A549 (cell line): ENCODE measurements around the gene SLC10A7. TPM values are rescaled to one million over a fixed set of nuclear protein-coding genes. Genes with fewer than 3 reads are reported as not detected.

ENCODE experiments used
- ATAC-seq, 2 experiments: fragments of 200-7000 bp in 1 of 2; fragments of >200 bp in 1 of 2; cut with Nextera tagmentation in 1 of 2; cut with Tn5 transposase in 1 of 2; 3 replicates each; pipeline versions ENCODE4 v1.8.0 to v1.9.1; 2018 to 2020; ENCODE audit warnings: mild to moderate bottlenecking in 1 of 2, moderate library complexity in 1 of 2
- CTCF ChIA-PET: fragments of 300-600 bp; sonication (Branson Sonifier 250); formaldehyde crosslinking; extraction: SDS; loops from one replicate; lab custom pipeline; 2021; ENCODE audit warnings: antibody characterized with exemption, inconsistent platforms; lab: Yijun Ruan, JAX
- POLR2A ChIA-PET: fragments of 350-600 bp; formaldehyde crosslinking; extraction: SDS; loops from one replicate; lab custom pipeline; 2021; ENCODE audit warnings: antibody characterized with exemption, inconsistent platforms; lab: Yijun Ruan, JAX
- DNase-seq, 2 experiments: peaks; one replicate each; pipeline versions ENCODE4 v3.0.0 to v3.0.0-alpha.2; 2011 to 2016; ENCODE audit warnings: low read depth in 1 of 2, low spot score in 1 of 2
- FAIRE-seq: peaks from 2 replicates; lab custom pipeline; 2011; peaks lifted over from hg19 to GRCh38; lab: Jason Lieb, UNC
- H3K27ac ChIP-seq, 2 experiments: fragments of >200 bp; sonication (Bioruptor Twin); formaldehyde crosslinking; 3 replicates each; pipeline ENCODE4 v1.5.1; 2016 to 2017
- H3K4me1 ChIP-seq: fragments of >200 bp; sonication (Bioruptor Twin); formaldehyde crosslinking; 3 replicates; pipeline ENCODE4 v1.6.1; 2016
- H3K4me2 ChIP-seq: fragments of >200 bp; sonication (Bioruptor Twin); formaldehyde crosslinking; 3 replicates; pipeline ENCODE4 v1.6.1; 2016
- H3K4me3 ChIP-seq: fragments of >200 bp; sonication (Bioruptor Twin); formaldehyde crosslinking; 3 replicates; pipeline ENCODE4 v1.5.1; 2016
- H3K9me3 ChIP-seq: fragments of >200 bp; sonication (Bioruptor Twin); formaldehyde crosslinking; 3 replicates; pipeline ENCODE4 v1.6.1; 2016
- ATOH8 ChIP-seq: fragments of 250-450 bp; sonication (Bioruptor Pico); IDR thresholded peaks from 2 replicates; pipeline ENCODE4 v1.5.0; 2020; ENCODE audit warnings: low read depth, mild to moderate bottlenecking, moderate library complexity
- BHLHE40 ChIP-seq: IDR thresholded peaks from 2 replicates; pipeline ENCODE4 v1.6.1; 2012; ENCODE audit warnings: low read depth, low read length, inconsistent platforms
- CBX2 ChIP-seq: fragments of 200-600 bp; sonication (generic); IDR thresholded peaks from 2 replicates; pipeline ENCODE4 v1.6.1; 2016; ENCODE audit warnings: low read depth, mild to moderate bottlenecking, borderline replicate concordance
- CBX8 ChIP-seq: fragments of 200-600 bp; sonication (generic); IDR thresholded peaks from 2 replicates; pipeline ENCODE4 v1.6.1; 2016
- CHD4 ChIP-seq: fragments of 200-600 bp; sonication (generic); IDR thresholded peaks from 2 replicates; pipeline ENCODE4 v1.6.1; 2016; ENCODE audit warnings: antibody characterized with exemption, mild to moderate bottlenecking, borderline replicate concordance
- ELK1 ChIP-seq: fragments of 150-350 bp; IDR thresholded peaks from 2 replicates; pipeline ENCODE4 v1.6.1; 2014; ENCODE audit warnings: low read depth, mild to moderate bottlenecking, low read length
- FOSB ChIP-seq: fragments of 250-450 bp; sonication (Bioruptor Pico); IDR thresholded peaks from 2 replicates; pipeline ENCODE4 v1.5.0; 2020; ENCODE audit warnings: mild to moderate bottlenecking, moderate library complexity
- FOSL2 ChIP-seq, 2 experiments: fragments of 450-650 bp in 1 of 2; fragments of >200 bp in 1 of 2; sonication (Bioruptor Twin) in 1 of 2; formaldehyde crosslinking; IDR thresholded peaks; 2 replicates each; pipeline versions ENCODE4 v1.5.0 to v1.6.1; 2016 to 2020; ENCODE audit warnings: mild to moderate bottlenecking in 1 of 2, moderate library complexity in 1 of 2
- FOXS1 ChIP-seq: fragments of 250-450 bp; sonication (Bioruptor Pico); IDR thresholded peaks from 2 replicates; pipeline ENCODE4 v1.5.0; 2020; ENCODE audit warnings: mild to moderate bottlenecking, moderate library complexity
- GATA3 ChIP-seq: IDR thresholded peaks from 2 replicates; pipeline ENCODE4 v1.6.1; 2012; ENCODE audit warnings: borderline replicate concordance
- HDAC2 ChIP-seq: fragments of 200-600 bp; sonication (generic); IDR thresholded peaks from 2 replicates; pipeline ENCODE4 v1.6.1; 2016
- HES2 ChIP-seq: fragments of >200 bp; sonication (Bioruptor Twin); formaldehyde crosslinking; IDR thresholded peaks from 2 replicates; pipeline ENCODE4 v1.6.1; 2016
- HEYL ChIP-seq: fragments of 250-450 bp; sonication (Bioruptor Pico); IDR thresholded peaks from 2 replicates; pipeline ENCODE4 v1.8.0; 2021; ENCODE audit warnings: mild to moderate bottlenecking, moderate library complexity
- JUN ChIP-seq, 2 experiments: fragments of >200 bp; sonication (Bioruptor Twin); formaldehyde crosslinking; IDR thresholded peaks; 2 replicates in 1 of 2; 3 replicates in 1 of 2; pipeline ENCODE4 v1.6.1; 2016 to 2017
- JUNB ChIP-seq: fragments of >200 bp; sonication (Bioruptor Twin); formaldehyde crosslinking; IDR thresholded peaks from 2 replicates; pipeline ENCODE4 v1.6.1; 2016
- KDM5A ChIP-seq: fragments of 200-600 bp; sonication (generic); IDR thresholded peaks from 2 replicates; pipeline ENCODE4 v1.6.1; 2016; ENCODE audit warnings: antibody characterized with exemption, mild to moderate bottlenecking
- MAFK ChIP-seq: fragments of 450-650 bp; IDR thresholded peaks from 2 replicates; pipeline ENCODE4 v1.6.1; 2014; ENCODE audit not compliant: partially characterized antibody
- MYC ChIP-seq: IDR thresholded peaks from 2 replicates; pipeline ENCODE4 v1.6.1; 2012; ENCODE audit warnings: mild to moderate bottlenecking, inconsistent platforms, low read length, improper control_type of control experiment, borderline replicate concordance
- PBX3 ChIP-seq: IDR thresholded peaks from 2 replicates; pipeline ENCODE4 v1.6.1; 2012
- RCOR1 ChIP-seq: fragments of 150-350 bp; IDR thresholded peaks from 2 replicates; pipeline ENCODE4 v1.6.1; 2014; ENCODE audit warnings: antibody characterized with exemption, low read length, low read depth
- RFX5 ChIP-seq: fragments of 450-650 bp; IDR thresholded peaks from 2 replicates; pipeline ENCODE4 v1.7.1; 2014; ENCODE audit warnings: antibody characterized with exemption, mild to moderate bottlenecking, moderate library complexity
- SMC3 ChIP-seq: fragments of >200 bp; sonication (Bioruptor Twin); formaldehyde crosslinking; IDR thresholded peaks from 3 replicates; pipeline ENCODE4 v1.6.1; 2018; ENCODE audit warnings: inconsistent platforms
- TFCP2L1 ChIP-seq: fragments of 250-450 bp; sonication (Bioruptor Pico); IDR thresholded peaks from 2 replicates; pipeline ENCODE4 v1.5.0; 2021; ENCODE audit warnings: mild to moderate bottlenecking
- TP53 ChIP-seq: fragments of 250-450 bp; sonication (Bioruptor Pico); IDR thresholded peaks from 2 replicates; pipeline ENCODE4 v1.5.0; 2021; ENCODE audit warnings: mild to moderate bottlenecking, moderate library complexity
- USF2 ChIP-seq: fragments of 450-650 bp; IDR thresholded peaks from 2 replicates; pipeline ENCODE4 v1.6.1; 2014; ENCODE audit warnings: antibody characterized with exemption
- ZFP36 ChIP-seq: fragments of 450-650 bp; IDR thresholded peaks from 2 replicates; pipeline ENCODE4 v1.6.1; 2014; ENCODE audit warnings: borderline replicate concordance; ENCODE audit not compliant: partially characterized antibody
- ZNF302 ChIP-seq: fragments of 250-450 bp; sonication (Bioruptor Pico); IDR thresholded peaks from 2 replicates; pipeline ENCODE4 v1.9.0; 2021; ENCODE audit warnings: inconsistent platforms, mild to moderate bottlenecking, moderate library complexity
- ZSCAN20 ChIP-seq: fragments of 250-450 bp; sonication (Bioruptor Pico); IDR thresholded peaks from 2 replicates; pipeline ENCODE4 v1.8.0; 2022; ENCODE audit warnings: mild to moderate bottlenecking, moderate library complexity
- WGBS: methylation state at CpG from one replicate; pipeline ENCODE4 v1.1.6; 2017; ENCODE audit errors: missing lambda C conversion rate; 5-methylcytosine and 5-hydroxymethylcytosine counted together
- polyA plus RNA-seq, 4 experiments: library from polyadenylated mRNA; depleted of rRNA in 3 of 4; stranded (reverse); fragments of >200 nt; fragmentation: RNase III in 1 of 4; extraction: RNeasy Plus Mini Kit Qiagen cat#74134 plus additional on column Dnase treatment in 1 of 4; gene quantifications; 2 replicates in 3 of 4; 3 replicates in 1 of 4; pipeline ENCODE4 v1.2.3, GENCODE V29; 2011 to 2017

Gene SLC10A7
- polyA plus RNA-seq, 2 of the 4 experiments (the other 2 are of a cell fraction): 1.3 to 6.5 TPM

- H3K4me1 ChIP-seq: no peaks in the 10 kb centered on the region
- POLR2A ChIA-PET: no interaction called here
- ATAC-seq: no peak
- H3K4me2 ChIP-seq: no peak overlapping the region
- no peaks in the 10 kb centered on the region for H3K9me3 ChIP-seq
- TF ChIP-seq RCOR1 (no peak), CHD4 (no peak), ATOH8 (CRISPR knock-in tag) (no peak), CBX2 (no peak), CBX8 (no peak), JUN (IDR thresholded peaks at IDR 0.05) (no peak), JUNB (no peak), FOXS1 (CRISPR knock-in tag) (no peak), MAFK (no peak), HDAC2 (no peak), USF2 (no peak), HEYL (no peak), ZNF302 (no peak), FOSL2 (IDR thresholded peaks at IDR 0.05) (no peak), FOSL2 (CRISPR knock-in tag; IDR thresholded peaks at IDR 0.05) (no peak), BHLHE40 (no peak)
- TF ChIP-seq, all 56 proteins: peak for 0
- FAIRE-seq (no peak), DNase-seq (no peak)
- CTCF ChIA-PET: no interaction called here
- Histone ChIP-seq H3K27ac (no peak overlapping the region), H3K4me3 (no peak overlapping the region)
- WGBS: 73% methylated on average over 3 of the region's 3 CpGs
These were observed 237.7 kb downstream of the SLC10A7 start for GRCh38 chr4:146283758-146284651.

- Histone ChIP-seq H3K27ac (no peak overlapping the region), H3K4me2 (no peak overlapping the region), H3K4me3 (no peak overlapping the region), H3K9me3 (no peaks in the 10 kb centered on the region), H3K4me1 (no peaks in the 10 kb centered on the region)
- DNase-seq: no peak
- ChIA-PET CTCF (no interaction called here), POLR2A (no interaction called here)
- FAIRE-seq: no peak
- ATAC-seq: no peak
- no peak for TF ChIP-seq USF2
- TF ChIP-seq KDM5A: no peak
- no peak for TF ChIP-seq FOSB (CRISPR knock-in tag)
- TF ChIP-seq SMC3: no peak
- no peak for TF ChIP-seq HES2
- no peak for TF ChIP-seq PBX3
- TF ChIP-seq ELK1: no peak
- no peak for TF ChIP-seq TFCP2L1 (CRISPR knock-in tag)
- no peak for TF ChIP-seq RFX5
- no peak for TF ChIP-seq ZFP36
- no peak for TF ChIP-seq TP53
- TF ChIP-seq GATA3: no peak
- no peak for TF ChIP-seq ZSCAN20
- no peak for TF ChIP-seq MYC
These were observed 239.1 kb downstream of the SLC10A7 start for GRCh38 chr4:146282657-146283056.
